ENCODE measurements around the gene TRPC1.

- TF ChIP-seq POLR2A (IDR thresholded peaks at IDR 0.05) = no peak
- TF ChIP-seq CTCF (IDR thresholded peaks at IDR 0.05) = peak in 4 of 6 experiments; percentile 12 to 39 (median 34)
Observed at GRCh38 chr3:142844339-142844977, 120.6 kb downstream of the TRPC1 start.
